ENCODE results near the gene TMPRSS5. TPM values are rescaled to one million over a fixed set of nuclear protein-coding genes. Genes with fewer than 3 reads are reported as not detected.

TMPRSS5 gene
- total RNA-seq, 1 experiment from 2014 or later = 0.71 TPM

DNA sequence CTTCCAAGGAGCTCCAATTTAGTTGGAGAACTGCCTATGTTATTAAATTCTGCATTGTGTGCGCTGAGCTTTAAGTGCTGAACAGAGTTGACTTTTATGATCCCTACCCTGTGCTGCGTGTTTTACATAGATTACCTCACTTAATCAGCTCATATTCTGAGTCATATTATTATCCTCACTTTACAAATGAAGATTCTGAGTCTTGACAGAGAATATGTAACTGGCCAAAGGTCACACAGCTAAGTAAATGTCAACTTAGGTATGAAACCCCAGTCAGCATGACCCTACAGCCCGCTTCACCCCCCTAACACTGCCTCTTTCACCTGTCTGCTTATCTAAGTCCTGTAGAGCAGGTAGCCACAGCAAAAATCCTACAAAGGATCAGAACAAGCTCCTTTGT, 19.8 kb upstream of the TMPRSS5 start:
- POLR2A ChIA-PET = no interaction called here

DNA sequence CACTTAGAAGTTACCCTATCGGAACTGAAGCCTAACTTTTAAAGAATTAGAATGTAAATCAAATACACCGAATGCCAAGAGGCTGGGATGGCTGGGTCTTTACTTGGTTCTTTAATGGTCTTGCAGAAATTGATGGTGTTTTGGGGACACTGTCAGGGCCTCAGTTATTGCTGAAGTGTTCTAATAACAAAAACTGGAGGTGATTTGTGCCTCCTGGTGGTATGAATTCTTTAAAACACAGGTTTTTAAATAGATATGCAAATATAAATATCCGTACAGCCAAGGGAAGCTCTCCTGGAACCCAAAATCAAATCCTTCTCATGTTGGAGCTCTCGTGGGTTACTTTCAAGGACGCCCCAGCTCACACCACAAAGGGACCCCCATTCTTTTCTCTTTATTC, 19.3 kb upstream of the TMPRSS5 start:
- intact Hi-C loops (cut with micrococcal nuclease) = no loop called here
- CTCF ChIA-PET = interaction anchor here (0.8 kb wide), 1 partner anchor 419 kb away, joined by 3 read pairs; no protein-coding TSS in a partner anchor
- H3K79me2 ChIP-seq (ENCODE audit: insufficient read depth, low read length) = no peaks in the 10 kb centered on the region
- no peaks in the 10 kb centered on the region for H3K36me3 ChIP-seq (ENCODE audit: control insufficient read depth in 1 of 2, insufficient read depth in 2 of 2, low read length in 2 of 2)
- no peak overlapping the region for H3K9ac ChIP-seq (ENCODE audit: low read length)
- no peaks in the 10 kb centered on the region for H3K9me3 ChIP-seq (ENCODE audit: control insufficient read depth in 1 of 2, insufficient read depth in 1 of 2, low read depth in 1 of 2, low read length in 2 of 2)
- H2AFZ ChIP-seq (ENCODE audit: low read depth, low read length, poor library complexity, severe bottlenecking) = no peak overlapping the region
- H3K9me2 ChIP-seq (ENCODE audit: insufficient read depth) = no peaks in the 10 kb centered on the region
- RAD21 ChIA-PET (ENCODE audit: low non-redundant PET in 1 of 2, low total read pairs in 2 of 2, uncharacterized antibody in 2 of 2, unreplicated experiment in 2 of 2) = no interaction called here
- H3K4me1 ChIP-seq (ENCODE audit: control insufficient read depth in 1 of 2, insufficient read depth in 2 of 2, low read length in 2 of 2) = no peaks in the 10 kb centered on the region
- no peak for TF ChIP-seq YY1 (IDR thresholded peaks at IDR 0.05; ENCODE audit: extremely low read depth, insufficient replicate concordance, low read depth, low read length)
- TF ChIP-seq, protein P1, sequence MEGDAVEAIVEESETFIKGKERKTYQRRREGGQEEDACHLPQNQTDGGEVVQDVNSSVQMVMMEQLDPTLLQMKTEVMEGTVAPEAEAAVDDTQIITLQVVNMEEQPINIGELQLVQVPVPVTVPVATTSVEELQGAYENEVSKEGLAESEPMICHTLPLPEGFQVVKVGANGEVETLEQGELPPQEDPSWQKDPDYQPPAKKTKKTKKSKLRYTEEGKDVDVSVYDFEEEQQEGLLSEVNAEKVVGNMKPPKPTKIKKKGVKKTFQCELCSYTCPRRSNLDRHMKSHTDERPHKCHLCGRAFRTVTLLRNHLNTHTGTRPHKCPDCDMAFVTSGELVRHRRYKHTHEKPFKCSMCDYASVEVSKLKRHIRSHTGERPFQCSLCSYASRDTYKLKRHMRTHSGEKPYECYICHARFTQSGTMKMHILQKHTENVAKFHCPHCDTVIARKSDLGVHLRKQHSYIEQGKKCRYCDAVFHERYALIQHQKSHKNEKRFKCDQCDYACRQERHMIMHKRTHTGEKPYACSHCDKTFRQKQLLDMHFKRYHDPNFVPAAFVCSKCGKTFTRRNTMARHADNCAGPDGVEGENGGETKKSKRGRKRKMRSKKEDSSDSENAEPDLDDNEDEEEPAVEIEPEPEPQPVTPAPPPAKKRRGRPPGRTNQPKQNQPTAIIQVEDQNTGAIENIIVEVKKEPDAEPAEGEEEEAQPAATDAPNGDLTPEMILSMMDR (IDR thresholded peaks at IDR 0.05 in 2 of 3, conservative IDR thresholded peaks at IDR 0.05 in 1 of 3; ENCODE audit: borderline replicate concordance in 1 of 3, insufficient read depth in 1 of 3, low read depth in 2 of 3, low read length in 2 of 3) = 0 out of 6 replicates have a peak, but pooled peaks of 2 of the 3 experiments have one; percentile 9 to 17
- no peak overlapping the region for H3K4me3 ChIP-seq (replicated peaks in 1 of 2; ENCODE audit: low read depth in 1 of 2, low read length in 2 of 2)
- POLR2A ChIA-PET = no interaction called here
- DNase-seq (ENCODE audit: low read depth, low spot score) (no peak), ATAC-seq (no peak)
- no TSS peak for BruUV-seq (replicated peaks)
- no peak overlapping the region for H3K27ac ChIP-seq (ENCODE audit: low read depth, low read length)
- no peak overlapping the region for H3K4me2 ChIP-seq (ENCODE audit: low read length)
- H3K27me3 ChIP-seq (ENCODE audit: insufficient read depth, low read length) = no peaks in the 10 kb centered on the region
- H4K20me1 ChIP-seq (ENCODE audit: insufficient read depth) = no peaks in the 10 kb centered on the region

More for the DNA sequence above, 19.8 kb upstream of the TMPRSS5 start:
- no peaks in the 10 kb centered on the region for H3K36me3 ChIP-seq (ENCODE audit: control insufficient read depth in 1 of 2, insufficient read depth in 2 of 2, low read length in 2 of 2)
- intact Hi-C loops (cut with micrococcal nuclease) = no loop called here
- H3K4me3 ChIP-seq (replicated peaks in 1 of 2; ENCODE audit: low read depth in 1 of 2, low read length in 2 of 2) = no peak overlapping the region
- no peak overlapping the region for H2AFZ ChIP-seq (ENCODE audit: low read depth, low read length, poor library complexity, severe bottlenecking)
- ChIA-PET RAD21 (ENCODE audit: low non-redundant PET in 1 of 2, low total read pairs in 2 of 2, uncharacterized antibody in 2 of 2, unreplicated experiment in 2 of 2) (no interaction called here), CTCF (interaction anchor here (0.8 kb wide), 1 partner anchor 420 kb away, joined by 3 read pairs; no protein-coding TSS in a partner anchor)
- no peaks in the 10 kb centered on the region for H3K4me1 ChIP-seq (ENCODE audit: control insufficient read depth in 1 of 2, insufficient read depth in 2 of 2, low read length in 2 of 2)
- H4K20me1 ChIP-seq (ENCODE audit: insufficient read depth) = no peaks in the 10 kb centered on the region
- H3K27me3 ChIP-seq (ENCODE audit: insufficient read depth, low read length) = no peaks in the 10 kb centered on the region
- no peak overlapping the region for H3K9ac ChIP-seq (ENCODE audit: low read length)
- TF ChIP-seq SIN3A (IDR thresholded peaks at IDR 0.05; ENCODE audit: low read depth) = no peak
- TF ChIP-seq ZFX (IDR thresholded peaks at IDR 0.05) = no peak
- no peak for TF ChIP-seq SP1 (IDR thresholded peaks at IDR 0.05; ENCODE audit: low read depth)
- TF ChIP-seq, protein P1 (IDR thresholded peaks at IDR 0.05 in 2 of 3, conservative IDR thresholded peaks at IDR 0.05 in 1 of 3; ENCODE audit: borderline replicate concordance in 1 of 3, insufficient read depth in 1 of 3, low read depth in 2 of 3, low read length in 2 of 3) = no peak
- no peak for TF ChIP-seq SRF (IDR thresholded peaks at IDR 0.05; ENCODE audit: low read depth)
- H3K4me2 ChIP-seq (ENCODE audit: low read length) = no peak overlapping the region
- BruUV-seq (replicated peaks) = no TSS peak
- DNase-seq (ENCODE audit: low read depth, low spot score) = no peak
- H3K27ac ChIP-seq (ENCODE audit: low read depth, low read length) = no peak overlapping the region
- no peaks in the 10 kb centered on the region for H3K79me2 ChIP-seq (ENCODE audit: insufficient read depth, low read length)
- no peaks in the 10 kb centered on the region for H3K9me2 ChIP-seq (ENCODE audit: insufficient read depth)
- ATAC-seq = no peak
- no peaks in the 10 kb centered on the region for H3K9me3 ChIP-seq (ENCODE audit: control insufficient read depth in 1 of 2, insufficient read depth in 1 of 2, low read depth in 1 of 2, low read length in 2 of 2)
